ENCODE results near the gene CECR2. TPM values are rescaled to one million over a fixed set of nuclear protein-coding genes. Genes with fewer than 3 reads are reported as not detected.

CECR2 gene
- total RNA-seq, 1 experiment from 2014 or later: 154 TPM

DNA sequence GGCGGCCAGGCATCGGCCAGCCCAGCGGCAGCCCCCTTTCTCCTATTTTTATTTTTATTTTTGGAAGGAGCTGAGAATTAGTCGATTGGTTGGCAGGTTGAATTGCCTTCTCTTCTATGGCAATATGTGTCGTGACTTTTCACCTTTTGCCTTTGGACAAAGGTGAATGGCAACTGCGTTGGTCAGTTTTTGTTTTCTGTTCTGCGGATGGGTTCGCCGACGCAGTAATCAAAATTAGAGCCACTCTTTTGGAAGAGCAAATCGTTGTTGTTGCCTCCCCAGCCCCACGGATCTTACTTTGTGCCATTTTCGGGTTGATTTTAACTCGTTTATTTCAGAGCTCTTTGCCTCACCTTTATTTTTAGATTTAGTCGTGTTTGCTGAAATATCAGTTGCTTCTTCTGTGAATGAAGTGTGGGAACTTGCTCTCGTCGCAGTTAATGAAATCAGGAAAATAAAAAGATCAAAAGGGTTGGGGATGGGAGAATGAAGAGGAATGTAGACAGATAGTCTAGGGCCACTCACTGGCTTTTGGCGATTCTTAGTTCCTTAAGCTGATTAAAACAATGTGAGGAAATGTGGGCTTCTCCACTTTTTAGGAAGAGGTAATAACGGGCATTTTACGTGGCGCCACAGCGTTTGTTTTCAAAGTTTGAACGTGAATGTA, 1.6 kb downstream of the CECR2 start:
- Mint-ChIP-seq H3K4me1 (peaks cover 49 to 63% of the 10 kb centered on the region in 2 experiments), H3K36me3 (ENCODE audit: insufficient read depth in 1 of 3, low read depth in 3 of 3) (peaks cover 0 to 5% (median 5%) of the 10 kb centered on the region in 3 experiments; a peak in 2 of 7 replicates), H3K27me3 (ENCODE audit: low read depth) (no peaks in the 10 kb centered on the region), H3K4me3 (peak overlapping the region; percentile 83 to 90), H3K27ac (peak overlapping the region; percentile 53 to 89 (median 86)), H3K9me3 (no peaks in the 10 kb centered on the region; a peak in 1 of 5 replicates)
- Histone ChIP-seq H2AFZ (ENCODE audit: low read length) (no peak overlapping the region), H3K27ac (ENCODE audit: insufficient read length, low read depth, low read length) (no peak overlapping the region), H2BK12ac (ENCODE audit: insufficient read length, low read depth, low read length) (no peak overlapping the region), H4K20me1 (ENCODE audit: control insufficient read depth, insufficient read depth, insufficient read length) (no peaks in the 10 kb centered on the region), H3K14ac (ENCODE audit: insufficient read depth, low read length) (no peak overlapping the region; the same call in 1 of the 2 replicates), H2BK20ac (ENCODE audit: low read depth, low read length, poor library complexity, severe bottlenecking) (no peak overlapping the region), H4K5ac (ENCODE audit: insufficient read length, low read depth, low read length) (no peak overlapping the region), H2BK5ac (ENCODE audit: insufficient read length, low read length) (no peak overlapping the region), H3K9ac (ENCODE audit: extremely low read depth, insufficient read length, low read length) (peak overlapping the region; percentile 96), H2BK15ac (ENCODE audit: low read depth, low read length) (no peak overlapping the region), H3K79me2 (ENCODE audit: insufficient read depth, low read length) (peaks cover 50% of the 10 kb centered on the region), H2BK120ac (ENCODE audit: low read depth, low read length, poor library complexity, severe bottlenecking) (peak overlapping the region; percentile 3), H3K23ac (ENCODE audit: insufficient read length, low read depth, low read length) (no peak overlapping the region), H4K91ac (ENCODE audit: insufficient read length, low read depth, low read length) (no peak overlapping the region), H3K4me2 (ENCODE audit: insufficient read depth, insufficient read length, low read length) (peak overlapping the region; percentile 91), H3K23me2 (ENCODE audit: insufficient read length, low read depth, low read length, poor library complexity, severe bottlenecking) (peaks cover 22% of the 10 kb centered on the region), H3K4me1 (ENCODE audit: insufficient read depth, low read length) (peaks cover 10% of the 10 kb centered on the region; the same call in 1 of the 2 replicates), H3K27me3 (ENCODE audit: insufficient read depth, low read length) (no peaks in the 10 kb centered on the region), H4K8ac (replicated peaks; ENCODE audit: insufficient read length, low read depth, low read length) (no peak overlapping the region), H3K56ac (ENCODE audit: insufficient read length, low read depth, low read length) (no peak overlapping the region), H3K18ac (ENCODE audit: insufficient read length, low read depth, low read length) (no peak overlapping the region), H3K79me1 (ENCODE audit: insufficient read depth, low read depth, low read length, poor library complexity, severe bottlenecking) (peaks cover 2% of the 10 kb centered on the region), H3T11ph (ENCODE audit: low read length) (no peak overlapping the region), H2AK5ac (ENCODE audit: insufficient read length, low read length) (no peak overlapping the region), H3K9me3 (ENCODE audit: control insufficient read depth, low read depth, low read length) (no peaks in the 10 kb centered on the region), H3K4ac (ENCODE audit: low read depth, low read length) (no peak overlapping the region)
- no peak for DNase-seq
- TF ChIP-seq, protein P1, sequence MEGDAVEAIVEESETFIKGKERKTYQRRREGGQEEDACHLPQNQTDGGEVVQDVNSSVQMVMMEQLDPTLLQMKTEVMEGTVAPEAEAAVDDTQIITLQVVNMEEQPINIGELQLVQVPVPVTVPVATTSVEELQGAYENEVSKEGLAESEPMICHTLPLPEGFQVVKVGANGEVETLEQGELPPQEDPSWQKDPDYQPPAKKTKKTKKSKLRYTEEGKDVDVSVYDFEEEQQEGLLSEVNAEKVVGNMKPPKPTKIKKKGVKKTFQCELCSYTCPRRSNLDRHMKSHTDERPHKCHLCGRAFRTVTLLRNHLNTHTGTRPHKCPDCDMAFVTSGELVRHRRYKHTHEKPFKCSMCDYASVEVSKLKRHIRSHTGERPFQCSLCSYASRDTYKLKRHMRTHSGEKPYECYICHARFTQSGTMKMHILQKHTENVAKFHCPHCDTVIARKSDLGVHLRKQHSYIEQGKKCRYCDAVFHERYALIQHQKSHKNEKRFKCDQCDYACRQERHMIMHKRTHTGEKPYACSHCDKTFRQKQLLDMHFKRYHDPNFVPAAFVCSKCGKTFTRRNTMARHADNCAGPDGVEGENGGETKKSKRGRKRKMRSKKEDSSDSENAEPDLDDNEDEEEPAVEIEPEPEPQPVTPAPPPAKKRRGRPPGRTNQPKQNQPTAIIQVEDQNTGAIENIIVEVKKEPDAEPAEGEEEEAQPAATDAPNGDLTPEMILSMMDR (conservative IDR thresholded peaks at IDR 0.05): no peak
- WGBS (ENCODE audit: extremely low coverage, insufficient read length, low lambda C conversion rate): no CpG with 5 or more reads among the region's 23 CpGs
